NCI-H82 treated with DMSO at 0.1 percent for 48 hours (cell line): ENCODE results near the gene MBL2.

Experiments
- DNase-seq: peaks from one replicate; lab custom pipeline; 2025; ENCODE audit not compliant: unreplicated experiment; lab: John Stamatoyannopoulos, UW

MBL2 gene

GRCh38 chr10:52740913-52741675 lies 31.5 kb downstream of the MBL2 start:
- no peak for DNase-seq

- DNase-seq, result no peak
These were observed 32.4 kb downstream of the MBL2 start for GRCh38 chr10:52740155-52740549.

- no peak for DNase-seq
These were observed 33.0 kb downstream of the MBL2 start for GRCh38 chr10:52739380-52740154.

- no peak for DNase-seq
These were observed 33.6 kb downstream of the MBL2 start for GRCh38 chr10:52738951-52739350.

GRCh38 chr10:52729271-52730104 lies 43.1 kb downstream of the MBL2 start:
- DNase-seq, result no peak

GRCh38 chr10:52720018-52720417 lies 52.6 kb downstream of the MBL2 start:
- no peak for DNase-seq
